Neural cell (in vitro differentiated cells): ENCODE results near the gene GSK3A. TPM values are rescaled to one million over a fixed set of nuclear protein-coding genes. Genes with fewer than 3 reads are reported as not detected.

Experiments used
- H2AFZ ChIP-seq: fragments of 200-600, 300-800 bp; sonication (generic), shearing (Covaris generic); 2 replicates; pipeline ENCODE4 v1.6.0; 2014; ENCODE audit warnings: low read depth, mild to moderate bottlenecking, antibody characterized with exemption, low read length, moderate library complexity
- H3F3A ChIP-seq: fragments of 200-600 bp; shearing (Covaris generic); 2 replicates; pipeline ENCODE4 v1.6.1; 2016; ENCODE audit warnings: mild to moderate bottlenecking, moderate library complexity, mixed read lengths, antibody characterized with exemption, low read length; ENCODE audit not compliant: insufficient read depth, poor library complexity, severe bottlenecking
- H3K27ac ChIP-seq: fragments of 200-600, 300-800 bp; sonication (generic), shearing (Covaris generic); 2 replicates; pipeline ENCODE4 v1.5.1; 2014; ENCODE audit warnings: mild to moderate bottlenecking, low read length, moderate library complexity
- H3K27me3 ChIP-seq: fragments of 300-800, 200-600 bp; sonication (generic), shearing (Covaris generic); 2 replicates; pipeline ENCODE4 v1.6.0; 2014; ENCODE audit warnings: mild to moderate bottlenecking, low read depth, low read length, moderate library complexity; ENCODE audit not compliant: insufficient read depth
- H3K36me3 ChIP-seq: fragments of 300-800, 200-600 bp; sonication (generic), shearing (Covaris generic); 2 replicates; pipeline ENCODE4 v1.5.1; 2014; ENCODE audit warnings: mild to moderate bottlenecking, antibody characterized with exemption, low read length, moderate library complexity; ENCODE audit not compliant: insufficient read depth
- H3K4me2 ChIP-seq: fragments of 300-800, 200-600 bp; sonication (generic), shearing (Covaris generic); 2 replicates; pipeline ENCODE4 v1.6.0; 2014; ENCODE audit warnings: mild to moderate bottlenecking, low read length
- H3K4me3 ChIP-seq: fragments of 300-800, 200-600 bp; sonication (generic), shearing (Covaris generic); 2 replicates; pipeline ENCODE4 v1.5.1; 2014; ENCODE audit warnings: mild to moderate bottlenecking, low read length, moderate library complexity
- H3K79me2 ChIP-seq: fragments of 200-600 bp; shearing (Covaris generic); replicated peaks from 2 replicates; pipeline ENCODE4 v1.6.0; 2014; ENCODE audit warnings: mild to moderate bottlenecking, low read length, moderate library complexity; ENCODE audit not compliant: insufficient read depth
- H3K9ac ChIP-seq: fragments of 300-800, 200-600 bp; sonication (generic), shearing (Covaris generic); 2 replicates; pipeline ENCODE4 v1.6.1; 2016; ENCODE audit warnings: mild to moderate bottlenecking, low read length, mixed read lengths
- H3K9me2 ChIP-seq: fragments of 200-600 bp; shearing (Covaris generic); 2 replicates; pipeline ENCODE4 v1.6.1; 2016; ENCODE audit warnings: mild to moderate bottlenecking, low read length, mixed read lengths; ENCODE audit not compliant: insufficient read depth
- H3K9me3 ChIP-seq: fragments of 200-600, 300-800 bp; sonication (generic), shearing (Covaris generic); 2 replicates; pipeline ENCODE4 v1.6.1; 2016; ENCODE audit warnings: mild to moderate bottlenecking, mixed run types, low read length, moderate library complexity, mixed read lengths
- H4K20me1 ChIP-seq: fragments of 200-600 bp; shearing (Covaris generic); 2 replicates; pipeline ENCODE4 v1.6.1; 2016; ENCODE audit warnings: mild to moderate bottlenecking, mixed run types; ENCODE audit not compliant: insufficient read depth
- CTCF ChIP-seq: fragments of 450-650 bp; IDR thresholded peaks from 2 replicates; pipeline ENCODE4 v1.5.1; 2014; ENCODE audit warnings: antibody characterized with exemption, mild to moderate bottlenecking, moderate library complexity; ENCODE audit not compliant: poor library complexity, severe bottlenecking
- EP300 ChIP-seq: fragments of 450-650 bp; conservative IDR thresholded peaks from 2 replicates; pipeline ENCODE4 v1.6.1; 2014; ENCODE audit warnings: antibody characterized with exemption, mild to moderate bottlenecking, moderate library complexity; ENCODE audit not compliant: poor library complexity, severe bottlenecking
- EZH2 ChIP-seq: fragments of 200-600, 300-800 bp; shearing (Covaris generic), sonication (generic); IDR thresholded peaks from 2 replicates; pipeline ENCODE4 v1.6.1; 2014; ENCODE audit warnings: antibody characterized with exemption, low read length, borderline replicate concordance, mild to moderate bottlenecking; ENCODE audit not compliant: insufficient read depth, poor library complexity, severe bottlenecking
- MXI1 ChIP-seq: fragments of 450-650 bp; conservative IDR thresholded peaks from 2 replicates; pipeline ENCODE4 v1.6.1; 2014; ENCODE audit warnings: antibody characterized with exemption, mild to moderate bottlenecking; ENCODE audit not compliant: poor library complexity, severe bottlenecking
- POLR2AphosphoS5 ChIP-seq: IDR thresholded peaks from 2 replicates; pipeline ENCODE4 v1.6.1; 2012
- RAD21 ChIP-seq: fragments of 450-650 bp; conservative IDR thresholded peaks from 2 replicates; pipeline ENCODE4 v1.6.1; 2014; ENCODE audit warnings: antibody characterized with exemption, mild to moderate bottlenecking, moderate library complexity
- REST ChIP-seq: IDR thresholded peaks from 2 replicates; pipeline ENCODE4 v1.6.1; 2012; ENCODE audit warnings: borderline replicate concordance
- SMC3 ChIP-seq: fragments of 450-650 bp; conservative IDR thresholded peaks from 2 replicates; pipeline ENCODE4 v1.6.1; 2014; ENCODE audit warnings: antibody characterized with exemption, mild to moderate bottlenecking, moderate library complexity; ENCODE audit not compliant: poor library complexity
- TAF1 ChIP-seq: IDR thresholded peaks from 2 replicates; pipeline ENCODE4 v1.6.1; 2012; ENCODE audit warnings: low read depth
- polyA plus RNA-seq: library from polyadenylated mRNA; depleted of rRNA; stranded (reverse); fragments of >200 nt; gene quantifications from 2 replicates; pipeline ENCODE4 v1.2.3, GENCODE V29; 2014

The GSK3A gene
- polyA plus RNA-seq, 1 donor from 2014 or later, result 25.2 TPM

GRCh38 chr19:42196011-42197001 is 46.1 kb downstream of the GSK3A start:
- TF ChIP-seq EP300 (no peak), SMC3 (no peak), TAF1 (no peak)
- Histone ChIP-seq H3K4me2 (no peak overlapping the region), H2AFZ (no peak overlapping the region), H3K27me3 (no peaks in the 10 kb centered on the region), H4K20me1 (no peaks in the 10 kb centered on the region), H3K79me2 (no peaks in the 10 kb centered on the region), H3K9ac (no peak overlapping the region), H3K9me3 (no peaks in the 10 kb centered on the region), H3K4me3 (no peak overlapping the region), H3K36me3 (peaks cover 4% of the 10 kb centered on the region), H3K27ac (no peak overlapping the region), H3K9me2 (no peaks in the 10 kb centered on the region), H3F3A (no peaks in the 10 kb centered on the region)

GRCh38 chr19:42193706-42194105 is 48.7 kb downstream of the GSK3A start:
- Histone ChIP-seq H3F3A (no peaks in the 10 kb centered on the region), H3K36me3 (no peaks in the 10 kb centered on the region), H3K9ac (no peak overlapping the region), H3K27ac (no peak overlapping the region), H3K4me2 (no peak overlapping the region), H3K4me3 (no peak overlapping the region), H2AFZ (no peak overlapping the region), H4K20me1 (no peaks in the 10 kb centered on the region), H3K27me3 (no peaks in the 10 kb centered on the region), H3K9me3 (no peaks in the 10 kb centered on the region), H3K79me2 (no peaks in the 10 kb centered on the region), H3K9me2 (no peaks in the 10 kb centered on the region)
- TF ChIP-seq REST (no peak), CTCF (no peak), EP300 (no peak), EZH2 (no peak), SMC3 (no peak), TAF1 (no peak), MXI1 (no peak), RAD21 (no peak), POLR2AphosphoS5 (no peak)
